Stimulated activated naive CD8-positive, alpha-beta T cell treated with anti-CD3 and anti-CD28 coated beads, Interleukin-15, Interleukin-2, amounts not matched to agents 100 ng/mL and 50 ng/mL, for 24 hours (primary cell): Measurements from ENCODE around the gene RAB7A.
"Not testable (repeated sequence)": the region's sequence is repeated elsewhere in the genome, so short reads cannot be mapped to it uniquely, and the experiment has no call there.

ENCODE experiments used
- H3K27ac Mint-ChIP-seq: one replicate; pipeline ENCODE4 v1.8.0; 2021; ENCODE audit warnings: mild to moderate bottlenecking, mixed read lengths
- H3K27me3 Mint-ChIP-seq: one replicate; pipeline ENCODE4 v1.8.0; 2021; ENCODE audit warnings: mixed read lengths
- H3K36me3 Mint-ChIP-seq: one replicate; pipeline ENCODE4 v1.8.0; 2021; ENCODE audit warnings: low read depth, mixed read lengths
- H3K4me1 Mint-ChIP-seq: one replicate; pipeline ENCODE4 v1.8.0; 2021; ENCODE audit warnings: low read depth, mixed read lengths
- H3K4me3 Mint-ChIP-seq: one replicate; pipeline ENCODE4 v1.8.0; 2021; ENCODE audit warnings: mild to moderate bottlenecking, mixed read lengths
- H3K9me3 Mint-ChIP-seq: one replicate; pipeline ENCODE4 v1.8.0; 2021; ENCODE audit warnings: mixed read lengths

Gene RAB7A

DNA sequence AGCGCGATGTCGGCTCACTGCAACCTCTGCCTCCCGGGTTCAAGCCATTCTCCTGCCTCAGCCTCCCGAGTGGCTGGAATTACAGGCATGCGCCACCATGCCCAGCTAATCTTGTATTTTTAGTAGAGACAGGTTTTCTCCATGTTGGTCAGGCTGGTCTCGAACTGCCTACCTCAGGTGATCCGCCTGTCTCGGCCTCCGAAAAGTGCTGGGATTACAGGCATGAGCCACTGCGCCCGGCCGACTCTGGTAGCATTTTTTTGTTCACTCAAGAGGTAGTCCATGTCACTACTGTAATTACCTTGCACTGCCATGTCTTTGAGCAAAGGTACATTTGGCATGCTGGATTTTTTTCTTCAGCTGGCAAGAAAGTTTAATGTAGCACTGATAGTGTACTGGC, 2.5 kb downstream of the RAB7A start:
- H3K9me3 Mint-ChIP-seq, H3K27ac Mint-ChIP-seq, H3K27me3 Mint-ChIP-seq: not testable (repeated sequence)
- Mint-ChIP-seq H3K36me3 (peaks cover 49% of the 10 kb centered on the region), H3K4me3 (peak overlapping the region; percentile 93), H3K4me1 (peaks cover 80% of the 10 kb centered on the region)

DNA sequence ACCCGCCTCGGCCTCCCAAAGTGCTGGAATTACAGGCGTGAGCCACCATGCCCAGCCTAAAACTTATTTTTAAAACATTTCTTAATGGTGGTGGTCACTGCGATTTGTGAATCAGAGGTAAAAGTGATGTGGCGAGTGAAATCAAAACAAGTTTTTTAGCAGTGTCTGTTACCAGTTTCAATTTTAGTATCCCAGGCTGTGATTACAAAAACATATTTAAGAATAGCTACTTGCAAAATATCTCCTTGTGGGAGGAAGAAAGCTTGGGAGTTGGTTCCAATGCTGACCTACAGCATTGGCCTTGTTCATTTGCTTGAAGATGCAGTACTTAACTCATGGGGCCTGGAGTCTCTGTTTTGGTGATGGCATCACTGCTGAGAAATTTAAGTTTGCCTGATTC, 4.5 kb downstream of the RAB7A start:
- Mint-ChIP-seq H3K27me3 (no peaks in the 10 kb centered on the region), H3K4me1 (peaks cover 87% of the 10 kb centered on the region), H3K4me3 (peak overlapping the region; percentile 55), H3K9me3 (peaks cover 2% of the 10 kb centered on the region), H3K27ac (peak overlapping the region; percentile 63), H3K36me3 (peaks cover 64% of the 10 kb centered on the region)

DNA sequence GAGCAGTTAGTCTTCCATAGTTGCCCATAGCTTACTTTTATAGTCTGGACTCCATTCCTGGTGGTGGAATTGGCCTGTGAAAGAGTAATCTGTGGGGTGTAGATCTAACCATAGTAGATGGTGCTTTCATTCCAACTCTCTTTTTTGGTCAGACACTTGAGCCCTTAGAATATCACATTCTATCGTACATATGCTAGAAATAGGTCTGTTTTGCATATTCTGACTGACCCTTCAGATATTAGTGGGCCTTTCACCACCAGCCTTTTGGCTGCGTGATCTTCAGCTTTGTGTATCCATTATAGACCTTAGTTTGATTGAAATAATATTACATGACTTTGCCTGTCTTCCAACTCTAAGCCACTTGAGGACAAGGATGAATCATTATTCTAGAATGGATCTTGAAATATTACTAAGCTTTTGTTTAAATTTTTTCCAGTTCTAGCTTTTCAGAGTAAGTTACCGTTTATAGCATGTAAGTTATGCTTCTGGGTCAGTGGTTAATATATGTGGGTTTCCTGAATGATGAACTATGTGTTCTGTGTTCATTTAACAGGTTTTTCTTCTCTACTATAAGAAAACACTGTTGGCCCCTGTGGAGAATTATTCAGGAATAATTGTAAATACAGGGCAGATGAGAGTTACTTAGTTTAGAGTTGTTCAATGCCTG, 8.7 kb downstream of the RAB7A start:
- Mint-ChIP-seq H3K4me3 (no peak overlapping the region), H3K36me3 (peaks cover 70% of the 10 kb centered on the region), H3K4me1 (peaks cover 76% of the 10 kb centered on the region), H3K27ac (peak overlapping the region; percentile 57), H3K27me3 (no peaks in the 10 kb centered on the region), H3K9me3 (no peaks in the 10 kb centered on the region)

DNA sequence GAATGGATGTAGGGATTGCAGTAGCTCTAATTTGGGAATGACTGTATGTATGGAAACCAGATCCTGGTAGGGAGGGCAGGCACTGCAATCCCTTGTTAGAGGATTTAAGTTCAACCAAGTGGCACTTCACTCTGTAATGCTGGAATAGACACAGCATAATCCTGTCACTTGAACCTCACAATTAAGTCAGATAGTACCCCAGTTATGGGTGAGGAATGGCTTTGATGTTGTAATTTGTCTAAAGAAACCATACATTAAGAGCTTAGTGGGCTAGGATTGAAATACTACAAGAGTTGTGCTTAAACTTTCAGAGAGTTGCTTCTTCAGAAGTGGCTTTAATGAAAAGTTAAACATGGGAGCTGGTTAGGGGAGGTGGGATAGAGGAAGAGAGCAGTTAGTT, 9.3 kb downstream of the RAB7A start:
- H3K36me3 Mint-ChIP-seq: peaks cover 64% of the 10 kb centered on the region

DNA sequence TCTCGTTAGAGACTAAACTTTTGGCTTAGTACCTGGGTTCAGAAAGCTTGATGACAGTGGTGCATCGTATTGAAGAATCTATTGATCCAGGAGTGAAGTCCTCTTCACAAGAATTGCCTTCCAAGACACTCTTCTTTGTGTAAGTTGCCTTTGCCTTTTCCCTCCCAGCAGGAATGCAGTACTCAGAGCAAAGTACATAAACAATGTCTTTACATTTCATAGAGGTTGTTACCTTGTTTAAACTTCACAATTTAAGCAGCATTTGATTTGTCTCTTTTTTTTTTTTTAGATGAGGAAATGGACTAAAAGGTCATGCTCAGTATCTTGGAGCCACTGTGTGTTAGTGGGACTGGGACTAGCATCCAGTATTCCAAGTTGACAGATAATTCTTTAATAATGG, 9.9 kb downstream of the RAB7A start:
- no peaks in the 10 kb centered on the region for H3K27me3 Mint-ChIP-seq
- no peaks in the 10 kb centered on the region for H3K9me3 Mint-ChIP-seq
- peaks cover 62% of the 10 kb centered on the region for H3K36me3 Mint-ChIP-seq
- H3K27ac Mint-ChIP-seq: no peak overlapping the region
- no peak overlapping the region for H3K4me3 Mint-ChIP-seq
- peaks cover 69% of the 10 kb centered on the region for H3K4me1 Mint-ChIP-seq

More for the DNA sequence above, 9.3 kb downstream of the RAB7A start:
- Mint-ChIP-seq H3K9me3 (no peaks in the 10 kb centered on the region), H3K27me3 (no peaks in the 10 kb centered on the region), H3K27ac (peak overlapping the region; percentile 57), H3K4me3 (no peak overlapping the region), H3K4me1 (peaks cover 70% of the 10 kb centered on the region)

DNA sequence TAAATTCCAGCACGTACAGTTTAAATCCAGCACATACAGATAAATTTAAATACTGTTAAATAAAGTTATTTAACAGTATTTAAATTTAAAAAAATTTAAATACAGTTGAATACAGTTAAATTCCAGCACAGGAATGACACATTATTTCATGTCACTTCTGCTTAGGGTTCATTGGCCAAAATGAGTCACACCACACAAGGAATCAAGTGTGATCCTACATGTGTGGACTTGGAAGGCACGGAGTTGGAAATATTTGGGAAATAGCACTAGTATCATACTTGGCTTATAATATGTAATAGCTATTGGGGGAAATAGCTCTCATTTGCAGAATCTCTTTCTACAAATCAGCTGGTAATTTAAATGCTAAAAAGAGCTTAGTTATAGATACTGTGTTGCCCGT, 10.6 kb downstream of the RAB7A start:
- Mint-ChIP-seq H3K4me3 (no peak overlapping the region), H3K9me3 (peaks cover under 1% of the 10 kb centered on the region), H3K27ac (no peak overlapping the region), H3K4me1 (peaks cover 67% of the 10 kb centered on the region), H3K36me3 (peaks cover 67% of the 10 kb centered on the region), H3K27me3 (no peaks in the 10 kb centered on the region)

DNA sequence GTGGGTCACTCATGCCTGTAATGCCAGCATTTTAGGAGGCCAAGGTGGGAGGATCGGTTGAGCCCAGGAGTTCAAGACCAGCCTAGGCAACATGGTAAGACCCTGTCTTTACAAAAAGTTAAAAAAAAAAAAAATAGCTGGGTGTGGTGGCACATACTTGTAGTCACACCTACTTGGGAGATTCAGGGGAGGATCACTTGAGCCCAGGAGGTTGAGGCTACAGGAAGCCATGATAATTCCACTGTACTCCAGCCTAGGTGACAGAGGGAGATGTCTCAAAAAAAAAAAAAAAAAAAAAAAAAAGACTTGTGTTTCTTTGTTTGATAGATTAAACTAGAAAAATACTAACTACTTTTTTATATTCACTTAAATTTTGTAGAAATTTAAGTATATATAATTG, 14.6 kb downstream of the RAB7A start:
- H3K36me3 Mint-ChIP-seq: peaks cover 61% of the 10 kb centered on the region
- peaks cover 37% of the 10 kb centered on the region for H3K4me1 Mint-ChIP-seq
- H3K9me3 Mint-ChIP-seq: peaks cover 5% of the 10 kb centered on the region
- no peak overlapping the region for H3K4me3 Mint-ChIP-seq
- H3K27ac Mint-ChIP-seq: peak overlapping the region; percentile 22
- no peaks in the 10 kb centered on the region for H3K27me3 Mint-ChIP-seq

DNA sequence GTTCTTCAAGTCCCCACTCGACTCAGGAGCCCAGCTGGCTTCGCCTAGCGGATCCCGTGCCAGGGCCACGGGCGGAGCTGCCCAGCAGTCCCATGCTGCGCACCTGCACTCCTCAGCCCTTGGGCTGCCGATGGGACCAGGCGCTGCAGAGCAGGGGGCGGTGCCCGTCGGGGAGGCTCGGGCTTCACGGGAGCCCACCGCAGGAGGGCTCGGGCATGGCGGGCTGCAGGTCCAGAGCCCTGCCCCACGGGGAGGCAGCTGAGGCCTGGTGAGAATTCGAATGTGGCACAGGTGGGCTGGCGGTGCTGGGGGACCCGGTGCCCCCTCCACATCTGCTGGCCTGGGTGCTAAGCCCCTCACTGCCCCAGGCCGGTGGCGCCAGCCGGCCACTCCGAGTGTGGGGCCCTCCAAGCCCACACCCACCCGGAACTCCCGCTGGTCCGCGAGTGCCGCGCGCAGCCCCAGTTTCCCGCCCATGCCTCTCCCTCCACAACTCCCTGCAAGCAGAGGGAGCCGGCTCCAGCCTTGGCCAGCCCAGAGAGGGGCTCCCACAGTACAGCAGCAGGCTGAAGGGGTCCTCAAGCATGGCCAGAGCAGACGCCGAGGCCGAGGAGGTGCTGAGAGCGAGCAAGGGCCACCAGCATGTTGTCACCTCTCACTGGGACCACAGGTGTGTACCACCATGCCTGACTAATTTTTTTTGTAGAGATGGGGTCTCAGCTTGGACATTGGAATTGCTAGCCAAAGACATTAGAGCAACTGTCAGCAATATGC, 17.0 kb downstream of the RAB7A start:
- H3K4me3 Mint-ChIP-seq: no peak overlapping the region
- H3K27ac Mint-ChIP-seq: no peak overlapping the region
- no peaks in the 10 kb centered on the region for H3K27me3 Mint-ChIP-seq
- peaks cover 35% of the 10 kb centered on the region for H3K4me1 Mint-ChIP-seq
- H3K36me3 Mint-ChIP-seq: peaks cover 54% of the 10 kb centered on the region
- H3K9me3 Mint-ChIP-seq: peaks cover 5% of the 10 kb centered on the region

DNA sequence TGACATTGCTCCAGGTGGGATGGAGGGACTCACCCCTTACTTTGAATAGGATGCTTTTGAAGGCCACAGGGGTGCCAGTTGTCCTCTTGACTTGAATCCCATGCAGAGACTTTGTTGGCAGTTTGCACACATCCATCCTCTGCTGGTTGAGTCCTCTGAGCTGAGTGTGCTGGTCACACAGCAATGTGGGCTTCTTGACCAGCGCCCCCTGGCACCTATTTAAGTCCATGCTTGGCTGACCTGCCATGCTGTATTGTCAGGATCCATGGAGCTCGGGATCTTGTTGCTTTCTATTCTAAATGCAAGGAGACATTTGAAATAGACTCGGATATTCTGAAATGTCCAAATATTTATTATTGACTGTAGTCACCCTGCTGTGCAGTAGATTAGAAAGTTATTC, 19.8 kb downstream of the RAB7A start:
- Mint-ChIP-seq H3K4me1 (peaks cover 46% of the 10 kb centered on the region), H3K27me3 (no peaks in the 10 kb centered on the region), H3K4me3 (no peak overlapping the region), H3K36me3 (peaks cover 59% of the 10 kb centered on the region), H3K9me3 (peaks cover 5% of the 10 kb centered on the region), H3K27ac (no peak overlapping the region)

DNA sequence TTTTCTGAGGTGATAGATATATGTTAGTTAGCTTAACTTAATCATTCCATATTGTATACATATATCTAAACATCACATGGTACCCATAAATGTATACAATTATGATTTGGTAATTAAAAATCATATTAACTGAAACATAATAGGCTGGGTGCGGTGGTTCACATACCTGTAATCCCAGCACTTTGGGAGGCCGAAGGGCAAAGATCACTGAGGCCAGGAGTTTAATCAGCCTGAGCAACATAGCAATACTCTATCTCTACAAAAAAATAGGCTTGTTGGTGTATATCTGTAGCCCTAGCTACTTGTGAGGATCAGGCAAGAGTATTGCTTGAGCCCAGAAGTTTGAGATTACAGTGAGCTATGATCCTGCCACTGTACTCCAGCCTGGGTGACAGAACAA, 20.9 kb downstream of the RAB7A start:
- H3K9me3 Mint-ChIP-seq: peaks cover 3% of the 10 kb centered on the region
- no peak overlapping the region for H3K4me3 Mint-ChIP-seq
- peaks cover 49% of the 10 kb centered on the region for H3K36me3 Mint-ChIP-seq
- H3K27ac Mint-ChIP-seq: no peak overlapping the region
- peaks cover 47% of the 10 kb centered on the region for H3K4me1 Mint-ChIP-seq
- H3K27me3 Mint-ChIP-seq: no peaks in the 10 kb centered on the region

DNA sequence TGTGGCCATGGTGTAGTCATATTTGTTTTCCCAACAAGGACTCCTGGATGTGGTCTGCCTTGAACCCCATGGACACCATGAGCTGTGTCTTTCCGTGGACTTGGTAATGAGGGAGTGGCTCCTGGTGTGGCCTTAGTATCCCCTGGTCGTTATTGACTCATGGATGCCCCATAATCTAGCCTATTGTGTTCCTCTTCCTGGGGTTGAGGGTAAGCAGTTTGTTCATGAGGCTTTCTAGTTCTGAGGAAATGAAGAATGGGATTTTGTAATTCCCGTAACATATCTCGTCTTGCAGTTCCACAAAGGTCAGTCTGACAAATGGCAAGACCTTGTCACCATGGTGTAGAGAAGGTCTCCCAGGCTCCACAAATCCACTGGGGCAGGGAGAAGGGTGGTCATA, 22.6 kb downstream of the RAB7A start:
- Mint-ChIP-seq H3K27ac (no peak overlapping the region), H3K4me3 (no peak overlapping the region), H3K36me3 (peaks cover 43% of the 10 kb centered on the region)

DNA sequence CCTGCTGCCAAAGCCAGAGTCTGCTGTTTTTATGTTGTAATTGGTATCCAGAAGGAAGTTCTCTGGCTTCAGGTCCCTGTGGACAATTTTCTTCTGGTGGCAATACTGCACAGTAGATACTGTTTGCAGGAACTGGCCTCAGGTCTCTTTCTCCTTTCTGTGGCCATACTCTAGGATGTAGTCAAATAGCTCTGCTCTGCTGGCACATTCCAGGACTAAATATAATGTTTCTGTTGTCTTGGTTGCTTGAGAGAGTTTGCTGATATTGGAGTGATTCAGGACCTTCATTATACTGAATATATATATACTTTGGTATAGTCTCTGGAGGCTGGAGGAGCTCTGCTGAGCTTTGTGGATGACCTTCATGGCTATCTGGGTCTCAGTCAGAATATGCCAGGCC, 23.1 kb downstream of the RAB7A start:
- Mint-ChIP-seq H3K9me3 (no peaks in the 10 kb centered on the region), H3K27me3 (no peaks in the 10 kb centered on the region), H3K4me1 (peaks cover 62% of the 10 kb centered on the region), H3K4me3 (no peak overlapping the region), H3K36me3 (peaks cover 40% of the 10 kb centered on the region), H3K27ac (no peak overlapping the region)

More for the DNA sequence above, 22.6 kb downstream of the RAB7A start:
- H3K27me3 Mint-ChIP-seq: no peaks in the 10 kb centered on the region
- peaks cover 57% of the 10 kb centered on the region for H3K4me1 Mint-ChIP-seq
- H3K9me3 Mint-ChIP-seq: no peaks in the 10 kb centered on the region

DNA sequence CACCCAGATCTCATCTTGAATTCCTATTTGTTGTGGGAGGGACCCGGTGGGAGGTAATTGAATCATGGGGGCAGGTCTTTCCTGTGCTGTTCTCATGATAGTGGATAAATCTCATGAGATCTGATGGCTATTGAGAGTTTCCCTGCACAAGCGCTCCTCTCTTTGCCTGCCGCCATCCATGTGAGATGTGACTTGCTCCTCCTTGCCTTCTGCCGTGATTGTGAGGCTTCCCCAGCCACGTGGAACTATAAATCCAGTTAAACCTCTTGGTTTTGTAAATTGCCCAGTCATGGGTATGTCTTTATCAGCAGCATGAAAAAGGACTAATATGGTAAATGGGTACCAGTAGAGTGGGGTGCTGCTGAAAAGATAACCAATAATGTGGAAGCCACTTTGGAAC, 23.6 kb downstream of the RAB7A start:
- Mint-ChIP-seq H3K36me3 (peaks cover 44% of the 10 kb centered on the region), H3K4me1 (peaks cover 67% of the 10 kb centered on the region)
- not testable (repeated sequence) for H3K27ac Mint-ChIP-seq, H3K4me3 Mint-ChIP-seq, H3K27me3 Mint-ChIP-seq, H3K9me3 Mint-ChIP-seq

DNA sequence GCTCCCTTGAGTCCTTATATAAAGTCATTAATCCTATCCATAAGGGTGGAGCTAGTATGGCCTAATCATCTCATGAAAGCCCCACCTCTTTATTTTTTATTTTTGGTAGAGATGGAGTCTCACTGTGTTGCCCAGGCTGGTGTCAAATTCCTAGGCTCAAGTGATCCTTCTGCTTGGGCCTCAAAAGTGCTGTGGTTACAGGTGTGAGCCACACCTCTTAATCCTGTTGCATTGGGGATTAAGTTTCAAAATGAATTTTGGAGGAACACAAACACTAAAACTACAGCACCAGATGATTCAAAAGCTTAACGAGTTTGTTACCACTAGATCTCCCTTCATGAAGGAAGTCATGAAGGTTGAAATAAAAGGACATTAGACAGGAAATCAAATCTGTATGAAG, 27.7 kb downstream of the RAB7A start:
- no peak overlapping the region for H3K4me3 Mint-ChIP-seq
- H3K4me1 Mint-ChIP-seq: peaks cover 74% of the 10 kb centered on the region
- no peaks in the 10 kb centered on the region for H3K27me3 Mint-ChIP-seq
- H3K9me3 Mint-ChIP-seq: no peaks in the 10 kb centered on the region
- H3K27ac Mint-ChIP-seq: peak overlapping the region; percentile 33
- peaks cover 42% of the 10 kb centered on the region for H3K36me3 Mint-ChIP-seq

DNA sequence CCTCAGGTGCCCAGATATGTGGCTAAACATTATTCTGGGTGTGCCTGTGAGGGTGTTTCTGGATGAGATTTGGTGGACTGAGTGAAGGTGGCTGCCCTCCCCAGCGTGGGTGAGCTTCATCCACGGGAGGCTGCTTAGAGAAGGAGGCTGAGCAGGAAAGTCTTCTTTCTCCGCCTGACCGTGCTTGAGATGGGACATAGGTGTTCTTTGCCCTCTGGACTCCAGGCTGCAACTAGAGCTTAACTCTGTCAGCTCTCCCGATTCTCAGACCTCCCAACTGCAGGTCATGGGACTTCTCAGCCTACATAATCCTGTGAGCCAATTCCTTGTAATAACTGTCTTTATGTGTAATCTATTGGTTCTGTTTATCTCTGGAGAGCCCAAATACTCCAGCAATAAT, 34.1 kb downstream of the RAB7A start:
- Mint-ChIP-seq H3K27me3 (no peaks in the 10 kb centered on the region), H3K36me3 (peaks cover 46% of the 10 kb centered on the region), H3K9me3 (no peaks in the 10 kb centered on the region), H3K4me1 (peaks cover 75% of the 10 kb centered on the region), H3K4me3 (no peak overlapping the region), H3K27ac (peak overlapping the region; percentile 65)

DNA sequence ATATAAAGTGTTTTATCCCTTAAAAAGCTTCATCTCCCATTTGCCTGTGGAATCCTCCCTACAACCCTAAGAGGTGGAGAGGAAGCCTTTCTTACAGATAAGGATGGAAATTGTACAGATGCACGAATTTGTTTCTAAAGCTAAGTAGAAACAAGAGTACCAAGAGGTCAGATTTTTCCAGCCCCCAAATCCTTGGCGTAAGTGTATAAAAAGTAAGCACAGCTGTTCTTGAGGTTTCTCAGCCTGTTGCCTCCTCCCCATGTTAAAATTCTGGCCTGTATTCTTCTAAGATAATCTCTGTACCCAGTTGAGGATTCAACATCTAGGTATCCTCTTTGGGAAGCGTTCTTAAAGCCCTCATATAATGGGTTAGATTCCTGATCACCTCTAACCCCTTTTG, 34.9 kb downstream of the RAB7A start:
- H3K36me3 Mint-ChIP-seq: peaks cover 48% of the 10 kb centered on the region
- no peak overlapping the region for H3K27ac Mint-ChIP-seq

More for the DNA sequence above, 34.9 kb downstream of the RAB7A start:
- H3K4me1 Mint-ChIP-seq: peaks cover 79% of the 10 kb centered on the region
- no peak overlapping the region for H3K4me3 Mint-ChIP-seq
- no peaks in the 10 kb centered on the region for H3K9me3 Mint-ChIP-seq
- no peaks in the 10 kb centered on the region for H3K27me3 Mint-ChIP-seq
